Adrenal gland (tissue), 12 donors: ENCODE data around the gene SNX30. TPM values are rescaled to one million over a fixed set of nuclear protein-coding genes. Genes with fewer than 3 reads are reported as not detected.

ENCODE experiments used
- DNase-seq, 7 donors: peaks; one replicate each; pipeline ENCODE4 v3.0.0-alpha.2; 2019 to 2020
- H3K27ac ChIP-seq, 5 donors: fragments of 200-600 bp; sonication (generic) in 4 of 5; 1 replicate in 3 of 5; 2 replicates in 2 of 5; pipeline versions ENCODE4 v1.5.1 to v1.8.0; 2016 to 2020; ENCODE audit warnings: mild to moderate bottlenecking in 1 of 5
- H3K27me3 ChIP-seq: fragments of 200-600 bp; 2 replicates; pipeline ENCODE4 v1.8.0; 2021
- H3K36me3 ChIP-seq, 2 donors: fragments of 200-600 bp; replicated peaks in 1 of 2; 1 replicate in 1 of 2; 2 replicates in 1 of 2; pipeline versions ENCODE4 v1.5.1 to v1.8.0; 2018 to 2022
- H3K4me1 ChIP-seq, 2 donors: fragments of 200-600 bp; replicated peaks in 1 of 2; 1 replicate in 1 of 2; 2 replicates in 1 of 2; pipeline versions ENCODE4 v1.5.1 to v1.8.0; 2018 to 2021
- H3K4me3 ChIP-seq, 4 donors: fragments of 200-600 bp; sonication (generic) in 3 of 4; one replicate each; pipeline ENCODE4 v1.5.1; 2016 to 2018
- H3K9me3 ChIP-seq, 3 donors: fragments of 200-600 bp; sonication (generic) in 1 of 3; replicated peaks in 1 of 3; 1 replicate in 2 of 3; 2 replicates in 1 of 3; pipeline versions ENCODE4 v1.5.1 to v1.8.0; 2016 to 2021
- CTCF ChIP-seq, 6 experiments: fragments of 450-650 bp in 4 of 6; fragments of 200-600 bp in 2 of 6; sonication (generic) in 1 of 6; IDR thresholded peaks; 1 replicate in 5 of 6; 2 replicates in 1 of 6; pipeline versions ENCODE4 v1.5.1 to v1.8.0; 2016 to 2021; ENCODE audit warnings: antibody characterized with exemption in 6 of 6, mild to moderate bottlenecking in 2 of 6, moderate library complexity in 1 of 6
- POLR2A ChIP-seq, 2 donors: fragments of 450-650 bp; IDR thresholded peaks; one replicate each; pipeline ENCODE4 v1.6.1; 2017; ENCODE audit warnings: antibody characterized with exemption in 2 of 2, mild to moderate bottlenecking in 2 of 2, moderate library complexity in 1 of 2
- WGBS, 4 donors: extraction: QIAGEN DNeasy Blood & Tissue Kit in 2 of 4; methylation state at CpG; one replicate each; pipeline versions ENCODE4 v1.1.5 to v1.1.7; 2013 to 2017; 5-methylcytosine and 5-hydroxymethylcytosine counted together
- intact Hi-C, 2 donors: fragments of 100-400 bp; cut with DNase I; formaldehyde crosslinking; loops; one replicate each; pipeline versions ENCODE4 v1.14.1 to v1.15.0; 2022 to 2023
- polyA plus RNA-seq, 3 donors: library from polyadenylated mRNA; stranded (reverse); fragments of 200-250 nt in 2 of 3; fragments of 350-450 nt in 1 of 3; fragmentation: Illumina TruSeq in 1 of 3; extraction: RNeasy Lipid Tissue Mini Kit (QIAGEN cat#74804) in 1 of 3; gene quantifications; one replicate each; pipeline ENCODE4 v1.2.3, GENCODE V29; 2013 to 2014
- total RNA-seq, 9 donors: library from RNA; depleted of rRNA in 4 of 9; stranded (reverse); fragments of >200 nt in 4 of 9; fragments of 120-200 nt in 1 of 9; fragmentation: NEBNext Ultra II Directional in 1 of 9; extraction: Animal tissue kit (Norgen Biotek cat#: 25700) in 1 of 9; gene quantifications; one replicate each; pipeline versions ENCODE4 v1.1.0 to v1.2.4, GENCODE V29; 2013 to 2023
- donor health status: healthy with polysubstance abuse.
- donor health status: Bipolar disorder and iron deficiency.
- donor health status: DM: yes; HTN: yes; CAD: no.
- donor health status: DM: no; HTN: no; CAD: no.
- donor health status: DM: no; HTN: no; CAD: no.
- donor health status: DM: yes; HTN: yes; CAD: no.

The SNX30 gene
- total and polyA plus RNA-seq, 12 donors: 0.84 to 12.3 (median 8.8) TPM

DNA sequence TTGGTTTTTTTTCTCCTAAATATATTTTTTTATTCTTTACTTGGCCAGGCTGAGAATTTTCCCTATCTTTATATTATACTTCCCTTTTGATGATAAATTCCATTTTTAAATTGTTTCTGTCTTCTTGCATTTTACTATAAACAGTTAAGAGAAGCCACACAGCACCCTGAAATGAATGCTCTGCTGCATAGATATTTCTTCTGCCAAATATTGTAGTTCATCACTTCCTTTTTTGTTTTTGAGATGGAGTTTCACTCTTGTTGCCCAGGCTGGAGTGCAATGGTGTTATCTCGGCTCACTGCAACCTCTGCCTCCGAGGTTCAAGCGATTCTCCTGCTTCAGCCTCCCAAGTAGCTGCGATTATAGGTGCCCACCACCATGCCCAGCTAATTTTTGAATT, 24.1 kb upstream of the SNX30 start:
- intact Hi-C loops: loop anchor here in 1 of 2 donors (10.0 kb wide), 1 partner anchor 88 kb away; no protein-coding TSS in a partner anchor
- Histone ChIP-seq H3K9me3 (no peaks in the 10 kb centered on the region), H3K27me3 (no peaks in the 10 kb centered on the region), H3K27ac (peak overlapping the region in 2 of 5 donors; percentile 63 to 80), H3K4me1 (peaks cover 0 to 9% of the 10 kb centered on the region in 2 donors), H3K36me3 (no peaks in the 10 kb centered on the region), H3K4me3 (no peak overlapping the region)
- no peak for TF ChIP-seq POLR2A (IDR thresholded peaks at IDR 0.05)
- TF ChIP-seq CTCF (IDR thresholded peaks at IDR 0.05): no peak
- no peak for DNase-seq
- 86 to 94% (median 88%) methylated on average over 4 of the region's 4 CpGs for WGBS, 4 donors

DNA sequence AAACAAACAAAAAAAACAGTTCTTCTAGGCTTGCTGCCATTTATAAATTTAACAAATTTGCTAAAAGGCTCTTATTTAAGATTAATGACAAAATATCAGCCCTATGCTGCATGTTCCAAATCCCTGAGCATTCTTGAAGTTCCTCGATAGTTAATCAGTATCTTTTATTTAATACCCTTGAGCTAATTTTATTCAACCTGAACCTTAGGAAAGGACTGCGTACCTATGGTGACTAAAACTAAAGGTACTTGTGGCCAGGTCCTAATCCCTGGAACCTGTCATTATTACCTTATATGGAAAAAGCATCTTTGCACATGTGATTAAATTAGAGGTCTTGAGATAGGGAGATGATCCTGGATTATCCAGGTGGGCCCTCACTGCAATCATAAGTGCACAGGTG, 22.2 kb upstream of the SNX30 start:
- WGBS, 4 donors: 97 to 98% (median 97%) methylated on average over 2 of the region's 2 CpGs
- Histone ChIP-seq H3K27me3 (no peaks in the 10 kb centered on the region), H3K4me1 (peaks cover 0 to 9% of the 10 kb centered on the region in 2 donors), H3K9me3 (no peaks in the 10 kb centered on the region), H3K36me3 (no peaks in the 10 kb centered on the region), H3K4me3 (no peak overlapping the region), H3K27ac (no peak overlapping the region)
- TF ChIP-seq POLR2A (IDR thresholded peaks at IDR 0.05) (no peak), CTCF (IDR thresholded peaks at IDR 0.05) (no peak)
- intact Hi-C loops: loop anchor here in 1 of 2 donors (10.0 kb wide), 1 partner anchor 86 kb away; no protein-coding TSS in a partner anchor
- no peak for DNase-seq

- H3K4me3 ChIP-seq: no peak overlapping the region
- H3K27ac ChIP-seq: no peak overlapping the region
- H3K4me1 ChIP-seq: peaks cover 0 to 4% of the 10 kb centered on the region in 2 donors
- intact Hi-C loops: no loop called here
- no peak for TF ChIP-seq POLR2A (IDR thresholded peaks at IDR 0.05)
- no peak for TF ChIP-seq CTCF (IDR thresholded peaks at IDR 0.05)
- 81 to 90% (median 86%) methylated on average over 7 of the region's 7 CpGs for WGBS, 4 donors
- no peak for DNase-seq
- no peaks in the 10 kb centered on the region for H3K36me3 ChIP-seq
- no peaks in the 10 kb centered on the region for H3K9me3 ChIP-seq
- H3K27me3 ChIP-seq: no peaks in the 10 kb centered on the region
Measured at GRCh38 chr9:112731971-112732370, 18.6 kb upstream of the SNX30 start.

GRCh38 chr9:112734892-112735291, 15.7 kb upstream of the SNX30 start:
- 56 to 70% (median 65%) methylated on average over 2 of the region's 2 CpGs for WGBS, 4 donors
- H3K36me3 ChIP-seq: no peaks in the 10 kb centered on the region
- no peak for DNase-seq
- TF ChIP-seq CTCF (IDR thresholded peaks at IDR 0.05) (no peak), POLR2A (IDR thresholded peaks at IDR 0.05) (no peak)
- no peaks in the 10 kb centered on the region for H3K4me1 ChIP-seq
- intact Hi-C loops: no loop called here
- no peak overlapping the region for H3K4me3 ChIP-seq
- no peaks in the 10 kb centered on the region for H3K27me3 ChIP-seq
- H3K27ac ChIP-seq: no peak overlapping the region
- no peaks in the 10 kb centered on the region for H3K9me3 ChIP-seq
